Measurements from ENCODE around the gene TAAR5.

DNA sequence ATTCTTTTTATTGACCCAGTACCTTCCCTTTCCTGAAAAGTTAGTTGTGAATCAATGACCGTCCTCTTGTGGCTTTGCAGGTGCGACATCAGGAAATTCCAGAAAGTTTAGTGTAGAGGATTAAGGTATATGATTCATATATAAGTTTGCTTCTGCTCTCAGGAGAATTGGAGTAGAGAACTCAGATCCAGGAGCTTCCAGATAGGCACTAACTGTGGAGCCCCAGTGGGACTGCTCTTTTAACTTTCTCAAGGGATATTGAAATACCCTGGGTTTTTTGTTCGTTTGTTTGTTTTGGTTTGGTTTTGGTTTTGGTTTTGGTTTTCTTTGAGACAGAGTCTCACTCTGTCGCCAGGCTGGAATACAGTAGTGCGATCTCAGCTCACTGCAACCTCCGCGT lies 25.0 kb upstream of the TAAR5 start:
- no peak for TF ChIP-seq CTCF (IDR thresholded peaks at IDR 0.05)
- TF ChIP-seq POLR2AphosphoS5 (IDR thresholded peaks at IDR 0.05): no peak

Data from breast epithelium (tissue), 3 donors.